H1 (cell line): Measurements from ENCODE around the gene OLA1. TPM values are rescaled to one million over a fixed set of nuclear protein-coding genes. Genes with fewer than 3 reads are reported as not detected.

Experiments used
- CTCF ChIA-PET: fragments of 300-600 bp; sonication (Branson Sonifier 250); formaldehyde crosslinking; loops from one replicate; lab custom pipeline; 2021; ENCODE audit not compliant: partially characterized antibody; lab: Charles Lee
- POLR2A ChIA-PET: fragments of 300-600 bp; sonication (Branson Sonifier 250); formaldehyde crosslinking; loops from one replicate; lab custom pipeline; 2021; ENCODE audit warnings: inconsistent platforms; ENCODE audit not compliant: partially characterized antibody; lab: Charles Lee
- DNase-seq, 2 experiments: peaks; one replicate each; pipeline versions ENCODE4 v3.0.0 to v3.0.0-alpha.2; 2010 to 2022; ENCODE audit warnings: low spot score in 2 of 2, low read depth in 1 of 2, mixed read lengths in 1 of 2
- FAIRE-seq: peaks from 2 replicates; lab custom pipeline; 2011; peaks lifted over from hg19 to GRCh38; lab: Jason Lieb, UNC
- H2AFZ ChIP-seq: 2 replicates; pipeline ENCODE4 v1.8.1; 2012; ENCODE audit warnings: low read length, inconsistent platforms
- H2AK5ac ChIP-seq: 2 replicates; pipeline ENCODE4 v1.6.1; 2013; ENCODE audit warnings: low read depth, low read length
- H2BK120ac ChIP-seq: replicated peaks from 2 replicates; pipeline ENCODE3; 2013; ENCODE audit warnings: low read depth, low read length, inconsistent platforms
- H2BK12ac ChIP-seq: 2 replicates; pipeline ENCODE4 v1.6.1; 2013; ENCODE audit warnings: low read depth, low read length
- H2BK15ac ChIP-seq: 2 replicates; pipeline ENCODE4 v1.6.1; 2013; ENCODE audit warnings: low read length
- H2BK20ac ChIP-seq: 2 replicates; pipeline ENCODE4 v1.6.1; 2013; ENCODE audit warnings: low read length
- H2BK5ac ChIP-seq: 2 replicates; pipeline ENCODE4 v1.6.1; 2013; ENCODE audit warnings: low read depth, low read length
- H3K14ac ChIP-seq: 2 replicates; pipeline ENCODE4 v1.6.1; 2013; ENCODE audit warnings: inconsistent platforms; ENCODE audit not compliant: insufficient read length
- H3K18ac ChIP-seq: 2 replicates; pipeline ENCODE4 v1.6.1; 2013; ENCODE audit warnings: low read length; ENCODE audit errors: extremely low read depth
- H3K23ac ChIP-seq: 2 replicates; pipeline ENCODE4 v1.6.1; 2013; ENCODE audit warnings: inconsistent platforms; ENCODE audit not compliant: insufficient read length
- H3K23me2 ChIP-seq: 2 replicates; pipeline ENCODE4 v1.6.1; 2013; ENCODE audit warnings: low read depth, low read length
- H3K27ac ChIP-seq: 2 replicates; pipeline ENCODE4 v1.6.1; 2011; ENCODE audit warnings: low read depth, low read length, inconsistent platforms
- H3K27me3 ChIP-seq, 4 experiments: replicated peaks in 1 of 4; 1 replicate in 1 of 4; 2 replicates in 3 of 4; pipeline versions ENCODE4 v1.6.1 to v1.8.1; 2011 to 2013; ENCODE audit warnings: low read length in 3 of 4, mild to moderate bottlenecking in 3 of 4, inconsistent platforms in 2 of 4, mixed read lengths in 2 of 4, moderate library complexity in 1 of 4; ENCODE audit not compliant: control insufficient read depth in 3 of 4, insufficient read depth in 3 of 4; ENCODE audit errors: extremely low read depth in 1 of 4
- H3K36me3 ChIP-seq, 4 experiments: 2 replicates each; pipeline versions ENCODE4 v1.6.1 to v1.8.1; 2011 to 2013; ENCODE audit warnings: mild to moderate bottlenecking in 4 of 4, low read length in 3 of 4, moderate library complexity in 2 of 4, control low read depth in 1 of 4, inconsistent platforms in 1 of 4; ENCODE audit not compliant: insufficient read depth in 4 of 4, control insufficient read depth in 2 of 4
- H3K4ac ChIP-seq: replicated peaks from 2 replicates; pipeline ENCODE3; 2013; ENCODE audit warnings: low read length, low read depth, mixed read lengths, inconsistent platforms; ENCODE audit not compliant: insufficient read length
- H3K4me1 ChIP-seq, 4 experiments: replicated peaks in 1 of 4; 1 replicate in 1 of 4; 2 replicates in 3 of 4; pipeline versions ENCODE4 v1.6.1 to v1.8.1; 2011 to 2013; ENCODE audit warnings: low read length in 3 of 4, inconsistent platforms in 2 of 4, mixed read lengths in 1 of 4; ENCODE audit not compliant: insufficient read depth in 4 of 4, control insufficient read depth in 3 of 4
- H3K4me2 ChIP-seq, 2 experiments: 2 replicates each; pipeline versions ENCODE4 v1.6.1 to v1.8.1; 2011 to 2013; ENCODE audit warnings: low read depth in 2 of 2, low read length in 2 of 2, control low read depth in 1 of 2, inconsistent platforms in 1 of 2, mild to moderate bottlenecking in 1 of 2; ENCODE audit not compliant: insufficient read depth in 1 of 2
- H3K4me3 ChIP-seq, 4 experiments: fragments of 200-600, 300-600 bp in 1 of 4; sonication (generic), shearing (Covaris generic), sonication (Bioruptor Twin) in 1 of 4; 2 replicates each; pipeline versions ENCODE4 v1.5.1 to v1.8.1; 2011 to 2016; ENCODE audit warnings: low read length in 4 of 4, low read depth in 3 of 4, control low read depth in 2 of 4, inconsistent platforms in 2 of 4, mild to moderate bottlenecking in 2 of 4, mixed read lengths in 1 of 4, moderate library complexity in 1 of 4; ENCODE audit not compliant: insufficient read depth in 2 of 4; ENCODE audit errors: extremely low read depth in 1 of 4
- H3K56ac ChIP-seq: replicated peaks from 2 replicates; pipeline ENCODE3; 2013; ENCODE audit warnings: low read depth, mild to moderate bottlenecking, mixed read lengths, low read length, inconsistent platforms; ENCODE audit not compliant: insufficient read length
- H3K79me1 ChIP-seq: 2 replicates; pipeline ENCODE4 v1.6.1; 2013; ENCODE audit warnings: low read depth, low read length, control low read depth
- H3K79me2 ChIP-seq, 2 experiments: 2 replicates each; pipeline versions ENCODE4 v1.6.1 to v1.8.1; 2012 to 2013; ENCODE audit warnings: low read length in 2 of 2, mild to moderate bottlenecking in 2 of 2, inconsistent platforms in 1 of 2; ENCODE audit not compliant: insufficient read depth in 2 of 2, control insufficient read depth in 1 of 2
- H3K9ac ChIP-seq, 4 experiments: replicated peaks in 1 of 4; 1 replicate in 1 of 4; 2 replicates in 3 of 4; pipeline versions ENCODE4 v1.6.1 to v1.8.1; 2011 to 2013; ENCODE audit warnings: low read depth in 3 of 4, low read length in 3 of 4, control low read depth in 2 of 4, mild to moderate bottlenecking in 2 of 4, moderate library complexity in 2 of 4, inconsistent platforms in 1 of 4; ENCODE audit errors: extremely low read depth in 1 of 4
- H3K9me3 ChIP-seq, 2 experiments: 2 replicates each; pipeline versions ENCODE4 v1.6.1 to v1.8.1; 2012 to 2013; ENCODE audit warnings: mild to moderate bottlenecking in 2 of 2, moderate library complexity in 2 of 2, control low read depth in 1 of 2, inconsistent platforms in 1 of 2, low read depth in 1 of 2, low read length in 1 of 2, mixed read lengths in 1 of 2; ENCODE audit not compliant: insufficient read depth in 2 of 2
- H4K20me1 ChIP-seq, 2 experiments: replicated peaks in 1 of 2; 2 replicates each; pipeline versions ENCODE3 to v1.8.1; 2011 to 2013; ENCODE audit warnings: inconsistent platforms in 2 of 2, low read length in 2 of 2, mild to moderate bottlenecking in 1 of 2; ENCODE audit not compliant: insufficient read depth in 2 of 2, control insufficient read depth in 1 of 2
- H4K5ac ChIP-seq: 2 replicates; pipeline ENCODE4 v1.6.1; 2013; ENCODE audit warnings: low read length, low read depth, mixed read lengths, inconsistent platforms; ENCODE audit not compliant: insufficient read length
- H4K8ac ChIP-seq: 2 replicates; pipeline ENCODE4 v1.8.0; 2013; ENCODE audit warnings: mild to moderate bottlenecking, moderate library complexity, low read length, inconsistent platforms; ENCODE audit not compliant: insufficient read depth; ENCODE audit errors: extremely low read depth
- H4K91ac ChIP-seq: replicated peaks from 2 replicates; pipeline ENCODE3; 2013; ENCODE audit warnings: low read length, mixed read lengths, inconsistent platforms; ENCODE audit not compliant: insufficient read length
- FOSL1 ChIP-seq: IDR thresholded peaks from 2 replicates; pipeline ENCODE4 v1.6.1; 2011; ENCODE audit warnings: mild to moderate bottlenecking, low read depth, low read length, moderate library complexity; ENCODE audit not compliant: insufficient read depth
- RBBP5 ChIP-seq: IDR thresholded peaks from 2 replicates; pipeline ENCODE4 v1.7.1; 2012; ENCODE audit warnings: low read depth, mild to moderate bottlenecking, inconsistent platforms, low read length, moderate library complexity, borderline replicate concordance
- SAP30 ChIP-seq: fragments of 300-600 bp; sonication (generic); IDR thresholded peaks from 2 replicates; pipeline ENCODE4 v1.7.1; 2012; ENCODE audit warnings: low read length, moderate library complexity, mild to moderate bottlenecking, inconsistent platforms; ENCODE audit not compliant: insufficient read depth, insufficient replicate concordance
- TAF7 ChIP-seq: optimal IDR thresholded peaks from 2 replicates; pipeline ENCODE3; 2011; ENCODE audit warnings: low read depth, mild to moderate bottlenecking, inconsistent platforms, low read length, moderate library complexity, borderline replicate concordance
- USF2 ChIP-seq: IDR thresholded peaks from 2 replicates; pipeline ENCODE4 v1.6.1; 2011; ENCODE audit warnings: low read length, improper control_type of control experiment
- YY1 ChIP-seq: IDR thresholded peaks from 2 replicates; pipeline ENCODE4 v1.6.1; 2011; ENCODE audit warnings: low read depth, mild to moderate bottlenecking, low read length
- polyA plus RNA-seq, 7 experiments: library from polyadenylated mRNA; depleted of rRNA in 3 of 7; stranded (reverse) in 5 of 7; unstranded in 2 of 7; fragments of >200 nt in 5 of 7; fragments of 200-250 nt in 2 of 7; gene quantifications; 1 replicate in 5 of 7; 2 replicates in 1 of 7; 4 replicates in 1 of 7; pipeline versions ENCODE4 v1.2.1 to v1.2.3, GENCODE V29; 2011 to 2013; ENCODE audit warnings: missing spikeins in 2 of 7, mixed read lengths in 2 of 7
- total RNA-seq: library from RNA; stranded (reverse); fragmentation: NEBNext Ultra II Directional; extraction: Animal tissue kit (Norgen Biotek cat#: 25700); gene quantifications from 2 replicates; pipeline ENCODE4 v1.2.1, GENCODE V29; 2021

OLA1 gene
- total and polyA plus RNA-seq, 2 of the 8 experiments (the other 6 are each of a cell fraction or from before 2014, with no cell fraction given), result 39.3 to 158 TPM

- H3K27ac ChIP-seq, result no peak overlapping the region
- no peak overlapping the region for H3K4me2 ChIP-seq
- no peak overlapping the region for H4K5ac ChIP-seq
- no peak overlapping the region for H2AFZ ChIP-seq
- H2BK12ac ChIP-seq, result no peak overlapping the region
- H3K23me2 ChIP-seq, result no peaks in the 10 kb centered on the region
- DNase-seq, result no peak
- H2BK20ac ChIP-seq, result no peak overlapping the region
- no peak overlapping the region for H2BK15ac ChIP-seq
- H3K36me3 ChIP-seq, result no peaks in the 10 kb centered on the region
- H3K4ac ChIP-seq, result no peak overlapping the region
- no peak overlapping the region for H3K23ac ChIP-seq
- H3K18ac ChIP-seq, result no peak overlapping the region
- TF ChIP-seq USF2 (no peak), TAF7 (no peak), FOSL1 (no peak), YY1 (no peak), SAP30 (no peak), RBBP5 (no peak)
- TF ChIP-seq, all 59 proteins: peak for 0
- no peak overlapping the region for H4K8ac ChIP-seq
- no peak for FAIRE-seq
- H3K9ac ChIP-seq, result no peak overlapping the region
- no peaks in the 10 kb centered on the region for H4K20me1 ChIP-seq
- H3K4me1 ChIP-seq, result peaks cover 4 to 10% (median 7%) of the 10 kb centered on the region in 4 experiments; a peak in 6 of 7 replicates
- CTCF ChIA-PET, result interaction anchor here (1.1 to 4.0 kb wide), 12 partner anchors 9 to 422 kb away, joined by 3 to 16 read pairs (median 5); no protein-coding TSS in a partner anchor
- no peaks in the 10 kb centered on the region for H3K9me3 ChIP-seq
- no peak overlapping the region for H3K4me3 ChIP-seq
- no peaks in the 10 kb centered on the region for H3K79me1 ChIP-seq
- no peak overlapping the region for H4K91ac ChIP-seq
- H3K79me2 ChIP-seq, result no peaks in the 10 kb centered on the region
- POLR2A ChIA-PET, result interaction anchor here (1.2 to 1.4 kb wide), 2 partner anchors 13 to 16 kb away, joined by 3 read pairs; no protein-coding TSS in a partner anchor
- H3K56ac ChIP-seq, result no peak overlapping the region
- H2AK5ac ChIP-seq, result no peak overlapping the region
- no peak overlapping the region for H2BK5ac ChIP-seq
- no peaks in the 10 kb centered on the region for H3K27me3 ChIP-seq
- no peak overlapping the region for H3K14ac ChIP-seq
- H2BK120ac ChIP-seq, result no peak overlapping the region
Measured at GRCh38 chr2:174036825-174037224, 211.5 kb downstream of the OLA1 start.
